Fibroblast of skin of scalp (primary cell): ENCODE data around the gene TGM5.
A peak's percentile ranks its signal among the peaks of the same experiment; 100 is the strongest.
"Not testable (repeated sequence)": the region's sequence is repeated elsewhere in the genome, so short reads cannot be mapped to it uniquely, and the experiment has no call there.

Experiments
- DNase-seq: peaks from one replicate; pipeline ENCODE4 v3.0.0-alpha.2; 2013

Gene TGM5

DNA sequence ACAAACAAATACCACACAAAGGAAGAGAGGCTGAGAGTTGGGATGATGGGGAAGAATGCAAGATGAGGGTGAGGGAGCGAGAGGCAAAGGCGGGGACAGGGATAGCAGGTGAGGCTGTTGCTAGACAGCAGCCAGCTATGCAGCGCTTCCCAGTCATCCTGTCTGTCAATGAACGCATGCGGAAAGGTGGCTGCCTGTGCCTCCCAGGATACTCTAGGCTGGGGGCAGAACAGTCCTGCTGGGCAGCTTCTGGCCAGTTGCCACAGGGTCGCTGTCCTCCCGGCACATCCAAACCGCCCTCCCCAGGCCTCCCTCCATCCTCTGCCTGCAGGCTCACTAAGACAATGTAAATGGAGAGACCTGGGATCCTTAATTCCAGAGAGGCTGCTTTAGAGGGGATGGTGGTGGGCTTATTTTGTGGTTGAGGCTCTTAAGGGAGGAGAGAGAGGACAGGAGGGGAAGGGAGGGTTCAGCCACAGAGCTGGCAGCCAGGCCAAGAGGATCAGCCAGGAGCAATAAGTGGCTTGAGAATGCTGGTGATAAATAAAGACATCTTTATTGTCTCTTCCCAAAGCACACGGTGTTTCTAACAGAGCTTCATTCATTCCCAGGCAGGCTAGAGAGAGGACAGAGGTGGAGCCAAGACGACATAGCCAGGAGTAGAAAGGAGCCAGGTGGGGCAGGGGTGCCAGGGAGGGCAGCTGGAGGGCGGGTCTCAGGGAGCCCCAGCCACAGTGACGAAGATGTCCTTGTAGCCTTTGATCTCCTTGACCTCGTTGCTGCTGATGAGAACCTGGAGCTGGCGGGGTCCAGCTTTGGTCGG lies 9.2 kb upstream of the TGM5 start:
- DNase-seq = no peak

GRCh38 chr15:43274136-43274535 lies 7.4 kb upstream of the TGM5 start:
- no peak for DNase-seq

- no peak for DNase-seq
These were observed 6.5 kb upstream of the TGM5 start for GRCh38 chr15:43273243-43273642.

DNA sequence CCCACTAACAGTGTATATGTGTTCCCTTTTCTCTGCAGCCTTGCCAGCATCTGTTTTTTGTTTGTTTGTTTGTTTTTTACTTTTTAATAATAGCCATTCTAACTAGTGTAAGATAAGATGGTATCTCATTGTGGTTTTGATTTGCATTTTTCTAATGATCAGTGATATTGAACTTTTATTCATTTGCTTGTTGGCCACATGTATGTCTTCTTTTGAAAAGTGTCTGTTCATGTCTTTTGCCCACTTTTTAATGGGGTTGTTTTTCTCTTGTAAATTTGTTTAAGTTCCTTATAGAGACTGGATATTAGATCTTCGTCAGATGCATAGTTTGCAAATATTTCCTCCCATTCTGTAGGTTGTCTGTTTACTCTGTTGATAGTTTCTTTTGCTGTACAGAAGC lies 5.2 kb upstream of the TGM5 start:
- not testable (repeated sequence) for DNase-seq

DNA sequence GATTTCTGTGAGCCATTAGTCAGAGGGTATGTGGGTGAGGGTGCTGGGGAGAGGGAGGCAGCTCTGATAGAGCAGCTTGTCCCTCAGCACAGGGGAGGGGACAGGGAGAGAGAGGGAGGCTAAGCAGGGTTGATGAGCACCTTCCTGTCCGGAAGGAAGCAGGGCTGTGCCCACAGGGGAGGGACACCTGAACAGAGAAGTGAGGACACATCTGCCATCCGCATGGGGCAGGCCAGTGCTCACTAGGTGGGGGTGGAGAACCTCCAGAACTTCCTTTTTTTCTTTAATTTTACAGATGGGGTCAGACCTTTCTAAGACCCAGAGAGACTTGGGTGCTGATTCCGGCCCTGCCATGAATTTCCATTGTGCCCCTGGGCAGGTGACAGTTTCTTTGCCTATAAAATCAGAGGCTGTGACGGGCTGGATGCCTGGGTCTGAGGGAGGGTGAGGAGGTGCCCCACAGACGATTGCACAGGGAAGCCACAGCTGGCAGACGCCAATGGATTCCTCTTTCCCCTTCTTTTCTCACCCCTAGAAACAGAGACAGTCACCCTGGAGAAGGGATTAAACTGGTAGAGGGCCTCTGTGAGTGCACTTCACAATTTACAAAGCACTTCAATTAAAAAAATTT lies 4.1 kb upstream of the TGM5 start:
- DNase-seq = no peak

GRCh38 chr15:43270113-43270665 lies 3.5 kb upstream of the TGM5 start:
- no peak for DNase-seq

DNA sequence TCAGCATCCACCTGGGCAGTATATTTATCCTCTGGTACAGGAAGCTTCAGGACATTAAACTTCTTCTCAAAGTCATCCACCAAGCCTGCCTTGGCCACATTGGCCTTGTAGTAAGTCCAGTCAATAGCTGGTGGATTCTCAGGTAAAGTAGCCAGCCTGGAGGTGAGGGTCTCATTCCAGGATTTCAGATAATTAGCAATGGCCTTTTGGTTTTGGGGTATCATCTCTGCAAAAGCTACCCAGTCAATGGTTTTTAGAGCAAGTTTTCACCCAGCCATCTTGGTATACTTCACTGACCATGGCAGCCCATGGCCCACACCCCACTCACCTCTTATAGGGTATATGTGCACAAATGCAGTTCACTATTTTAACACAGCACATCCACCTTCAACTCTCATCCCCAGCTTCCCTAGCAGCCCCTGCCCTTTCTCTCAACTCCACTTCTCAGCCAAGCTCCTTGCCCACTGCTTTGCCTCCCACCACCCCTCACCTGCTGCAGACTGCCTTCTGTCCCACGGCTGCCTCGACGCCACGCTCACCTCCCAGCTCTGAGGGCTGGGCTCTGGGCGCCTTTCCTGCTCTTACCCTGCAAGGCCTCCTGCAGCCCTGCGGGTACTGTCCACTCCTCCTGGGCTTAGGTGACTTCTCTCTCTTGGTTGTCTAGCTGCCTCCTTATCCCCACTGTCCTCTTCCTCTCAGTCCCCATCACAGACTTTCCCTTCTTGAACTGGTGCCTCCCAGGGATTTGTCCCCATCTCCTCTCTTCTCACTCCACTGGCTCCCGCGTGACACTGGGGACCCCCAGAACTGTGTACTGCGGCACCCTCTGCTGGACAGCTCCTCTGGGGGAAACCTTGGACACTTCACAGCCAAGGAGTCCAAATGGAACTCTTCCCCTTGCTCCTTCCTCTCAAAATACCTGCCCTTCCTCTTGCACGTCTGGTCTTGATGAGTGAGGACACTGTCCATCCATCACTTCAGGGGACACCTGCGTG lies 1.7 kb upstream of the TGM5 start:
- DNase-seq = peak; percentile 43

DNA sequence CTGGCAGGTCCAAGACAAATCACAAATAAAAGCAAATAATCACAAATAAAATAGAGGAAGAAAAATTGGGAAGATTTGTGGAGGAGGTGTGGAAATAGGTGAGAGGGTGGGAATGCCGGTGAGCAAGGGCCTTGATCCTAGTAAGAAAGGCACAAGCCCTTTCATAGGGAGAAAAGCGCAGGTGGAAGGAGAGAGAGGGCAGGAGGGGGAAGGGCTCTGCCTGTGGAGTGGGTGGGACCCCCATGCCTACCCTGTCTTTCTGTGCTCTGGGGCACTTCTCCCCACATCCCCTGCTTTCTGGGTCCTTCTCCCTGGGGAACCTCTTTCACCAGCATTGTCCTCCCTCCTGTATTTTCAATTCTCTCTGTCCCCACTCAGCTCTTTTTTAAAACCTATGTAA lies 711 bp upstream of the TGM5 start:
- DNase-seq = no peak

DNA sequence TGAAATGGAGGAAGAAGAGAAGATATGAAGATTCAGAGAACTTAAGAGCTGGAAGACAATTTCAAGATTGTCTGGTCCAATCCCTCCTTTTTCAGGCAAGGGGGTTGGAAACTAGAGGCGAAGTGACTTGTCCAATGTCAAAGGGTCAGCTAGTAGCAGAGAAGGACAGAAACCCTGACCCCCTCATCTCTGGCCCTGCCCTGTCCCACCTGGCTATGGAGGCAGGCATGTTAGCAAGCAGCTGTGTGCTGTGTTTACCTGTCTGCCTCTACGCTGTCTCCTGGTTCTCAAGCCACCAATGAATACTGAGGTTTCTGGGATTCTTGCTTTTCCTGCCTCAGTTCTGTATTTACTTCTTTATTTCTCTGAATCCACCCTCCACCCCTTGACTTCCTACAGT lies 342 bp downstream of the TGM5 start:
- no peak for DNase-seq

GRCh38 chr15:43260011-43260615 lies 6.6 kb downstream of the TGM5 start:
- no peak for DNase-seq

GRCh38 chr15:43258781-43259180 lies 7.9 kb downstream of the TGM5 start:
- no peak for DNase-seq

- DNase-seq = no peak
These were observed 10.4 kb downstream of the TGM5 start for GRCh38 chr15:43256341-43256740.

DNA sequence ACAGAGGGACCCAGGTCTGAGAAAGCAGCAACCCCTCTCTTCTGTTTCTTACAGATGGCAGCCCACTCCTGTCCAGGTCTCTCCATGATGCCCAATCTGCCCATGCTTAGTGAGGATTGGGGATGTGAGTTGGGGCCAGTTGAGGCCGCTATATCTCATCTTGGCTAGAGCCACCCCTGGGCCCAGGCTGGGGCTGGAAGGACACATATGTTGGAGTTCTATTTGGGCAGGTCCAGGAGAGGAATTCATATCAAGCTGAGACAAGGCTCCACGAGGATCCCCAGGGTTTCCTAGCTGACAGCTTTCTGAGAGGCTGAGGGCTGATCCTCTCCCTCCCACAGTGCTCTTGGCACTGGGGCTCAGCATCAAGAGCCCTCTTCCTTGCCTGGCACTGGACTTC lies 11.4 kb downstream of the TGM5 start:
- DNase-seq = no peak

DNA sequence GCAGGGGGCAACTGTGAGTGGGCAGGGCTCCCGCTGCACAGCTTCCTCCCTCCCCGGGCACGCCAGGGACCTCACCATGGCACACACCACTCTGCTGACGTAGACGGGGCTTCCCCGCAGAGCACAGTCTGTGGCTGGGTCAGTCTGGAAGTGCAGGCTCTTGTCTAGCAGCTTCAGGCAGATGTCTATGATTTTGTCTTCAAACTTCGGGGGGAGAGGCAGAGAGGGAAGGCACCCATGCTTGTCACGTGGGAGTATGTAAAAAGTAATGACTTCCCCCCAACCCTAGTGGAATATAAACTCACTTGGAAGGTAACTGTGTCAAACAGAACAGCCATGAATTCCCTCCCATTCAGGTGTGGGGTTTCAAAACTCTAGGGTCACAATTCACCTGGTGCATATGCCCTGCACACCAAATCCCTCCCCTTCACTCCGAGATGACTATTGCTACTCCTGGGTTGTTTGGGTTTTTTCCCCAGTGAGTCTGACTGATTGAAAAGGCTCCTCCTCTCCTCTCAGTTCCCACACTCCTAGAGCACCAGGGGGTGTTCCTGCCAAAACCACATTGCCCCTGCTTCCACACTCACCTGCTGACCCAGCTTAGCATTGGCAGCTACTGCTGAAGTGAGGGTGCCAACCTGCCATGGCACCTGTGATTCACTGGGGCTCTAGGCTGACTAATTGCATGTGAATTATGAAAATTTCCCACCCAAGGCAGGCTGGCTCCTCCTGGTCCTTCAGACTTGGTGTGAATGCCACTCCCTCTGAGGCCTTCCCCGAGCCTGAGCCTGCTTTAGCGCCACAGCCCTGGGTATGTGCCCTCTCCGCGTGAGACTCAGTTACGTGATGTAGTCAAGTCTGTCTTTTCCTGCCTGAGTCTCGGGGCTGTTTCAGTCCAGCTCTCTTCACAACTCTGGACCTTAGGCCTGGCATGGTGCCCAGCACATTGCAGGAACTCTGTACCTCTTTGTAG lies 13.0 kb downstream of the TGM5 start:
- peak; percentile 20 for DNase-seq

- no peak for DNase-seq
These were observed 14.9 kb downstream of the TGM5 start for GRCh38 chr15:43251871-43252250.

GRCh38 chr15:43251185-43251870 lies 15.4 kb downstream of the TGM5 start:
- DNase-seq = no peak

- no peak for DNase-seq
These were observed 15.9 kb downstream of the TGM5 start for GRCh38 chr15:43250785-43251184.

DNA sequence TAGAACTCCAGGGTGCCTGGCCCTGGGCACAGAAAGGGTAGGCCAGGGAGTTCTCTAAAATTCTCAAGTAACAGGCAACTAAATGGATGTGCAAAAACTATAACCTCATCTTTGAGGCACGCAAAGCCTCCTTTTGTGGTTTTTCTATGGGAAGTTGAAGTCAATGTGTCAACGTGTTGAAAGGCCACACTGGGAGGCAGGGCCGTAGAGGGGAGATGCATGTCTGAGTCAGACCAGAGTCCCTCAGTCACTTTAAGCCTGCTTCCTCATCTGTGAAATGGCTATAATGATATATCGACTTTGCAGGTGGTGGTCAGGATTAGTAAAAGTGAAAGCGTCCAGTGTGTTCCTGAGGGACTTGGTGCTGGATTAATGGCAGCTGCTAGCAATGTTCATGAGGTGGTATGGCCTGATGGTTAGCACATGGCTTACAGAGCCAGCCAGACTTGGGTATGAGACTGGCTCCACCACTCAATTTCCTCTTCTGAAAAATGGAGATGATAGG lies 17.0 kb downstream of the TGM5 start:
- peak; percentile 97 for DNase-seq

GRCh38 chr15:43249236-43249635 lies 17.5 kb downstream of the TGM5 start:
- no peak for DNase-seq

GRCh38 chr15:43246261-43246774 lies 20.4 kb downstream of the TGM5 start:
- DNase-seq = no peak
